ENCODE results near the gene AP4B1. TPM values are rescaled to one million over a fixed set of nuclear protein-coding genes. Genes with fewer than 3 reads are reported as not detected.
A peak's percentile ranks its signal among the peaks of the same experiment; 100 is the strongest.
"Not testable (repeated sequence)": the region's sequence is repeated elsewhere in the genome, so short reads cannot be mapped to it uniquely, and the experiment has no call there.

Gene AP4B1
- total RNA-seq, 4 donors from 2014 or later = 2.8 to 47.8 (median 18.5) TPM

DNA sequence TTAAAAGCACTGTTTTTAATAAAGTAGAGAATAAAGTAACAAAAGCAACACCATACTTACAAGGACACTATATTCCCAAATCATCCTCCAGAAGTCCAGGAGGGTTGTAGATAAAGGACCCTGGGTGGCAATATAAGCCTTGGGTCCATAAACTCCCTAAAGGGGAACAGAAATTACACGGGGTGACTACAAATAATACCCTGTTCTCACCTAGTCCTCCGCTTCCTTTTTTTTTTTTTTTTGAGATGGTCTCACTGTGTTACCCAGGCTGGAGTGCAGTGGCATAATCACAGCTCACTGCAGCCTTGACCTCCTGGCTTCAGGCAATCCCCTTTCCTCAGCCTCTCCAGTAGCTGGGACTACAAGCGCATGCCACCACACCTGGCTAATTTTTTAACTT lies 46.2 kb downstream of the AP4B1 start:
- Histone ChIP-seq H3K4me1 (no peaks in the 10 kb centered on the region), H3K4me3 (no peak overlapping the region), H3K36me3 (no peaks in the 10 kb centered on the region), H3K27ac (no peak overlapping the region), H3K27me3 (no peaks in the 10 kb centered on the region), H3K9me3 (no peaks in the 10 kb centered on the region)
- TF ChIP-seq, protein P1, sequence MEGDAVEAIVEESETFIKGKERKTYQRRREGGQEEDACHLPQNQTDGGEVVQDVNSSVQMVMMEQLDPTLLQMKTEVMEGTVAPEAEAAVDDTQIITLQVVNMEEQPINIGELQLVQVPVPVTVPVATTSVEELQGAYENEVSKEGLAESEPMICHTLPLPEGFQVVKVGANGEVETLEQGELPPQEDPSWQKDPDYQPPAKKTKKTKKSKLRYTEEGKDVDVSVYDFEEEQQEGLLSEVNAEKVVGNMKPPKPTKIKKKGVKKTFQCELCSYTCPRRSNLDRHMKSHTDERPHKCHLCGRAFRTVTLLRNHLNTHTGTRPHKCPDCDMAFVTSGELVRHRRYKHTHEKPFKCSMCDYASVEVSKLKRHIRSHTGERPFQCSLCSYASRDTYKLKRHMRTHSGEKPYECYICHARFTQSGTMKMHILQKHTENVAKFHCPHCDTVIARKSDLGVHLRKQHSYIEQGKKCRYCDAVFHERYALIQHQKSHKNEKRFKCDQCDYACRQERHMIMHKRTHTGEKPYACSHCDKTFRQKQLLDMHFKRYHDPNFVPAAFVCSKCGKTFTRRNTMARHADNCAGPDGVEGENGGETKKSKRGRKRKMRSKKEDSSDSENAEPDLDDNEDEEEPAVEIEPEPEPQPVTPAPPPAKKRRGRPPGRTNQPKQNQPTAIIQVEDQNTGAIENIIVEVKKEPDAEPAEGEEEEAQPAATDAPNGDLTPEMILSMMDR (IDR thresholded peaks at IDR 0.05) = no peak
- no peak for TF ChIP-seq POLR2A (IDR thresholded peaks at IDR 0.05)
- intact Hi-C loops (cut with DNase I; ENCODE audit: low total_unique reads) = no loop called here
- no peak for DNase-seq

DNA sequence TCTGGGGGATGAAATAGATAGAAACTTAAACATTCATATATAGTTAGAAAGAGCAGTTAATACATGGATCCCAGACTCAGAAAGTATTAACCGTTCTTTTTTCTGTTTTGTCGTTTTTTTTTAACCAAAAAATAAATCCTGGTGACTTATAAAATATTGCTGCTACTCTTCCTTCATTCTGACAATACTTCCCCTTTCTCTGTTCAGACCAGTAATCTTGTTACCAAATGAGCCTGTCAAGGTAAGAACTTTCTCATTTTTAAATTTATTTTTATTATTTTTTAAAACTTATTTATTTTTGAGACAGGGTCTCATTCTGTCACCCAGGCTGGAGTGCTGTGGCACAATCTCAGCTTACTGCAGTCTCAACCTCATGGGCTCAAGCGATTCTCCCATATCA lies 46.8 kb downstream of the AP4B1 start:
- H3K9me3 ChIP-seq = no peaks in the 10 kb centered on the region
- no peaks in the 10 kb centered on the region for H3K27me3 ChIP-seq
- no peaks in the 10 kb centered on the region for H3K36me3 ChIP-seq
- DNase-seq = no peak
- intact Hi-C loops (cut with DNase I; ENCODE audit: low total_unique reads) = no loop called here
- no peak overlapping the region for H3K27ac ChIP-seq
- H3K4me3 ChIP-seq = no peak overlapping the region
- no peaks in the 10 kb centered on the region for H3K4me1 ChIP-seq
- TF ChIP-seq, protein P1 (IDR thresholded peaks at IDR 0.05) = no peak
- no peak for TF ChIP-seq POLR2A (IDR thresholded peaks at IDR 0.05)

DNA sequence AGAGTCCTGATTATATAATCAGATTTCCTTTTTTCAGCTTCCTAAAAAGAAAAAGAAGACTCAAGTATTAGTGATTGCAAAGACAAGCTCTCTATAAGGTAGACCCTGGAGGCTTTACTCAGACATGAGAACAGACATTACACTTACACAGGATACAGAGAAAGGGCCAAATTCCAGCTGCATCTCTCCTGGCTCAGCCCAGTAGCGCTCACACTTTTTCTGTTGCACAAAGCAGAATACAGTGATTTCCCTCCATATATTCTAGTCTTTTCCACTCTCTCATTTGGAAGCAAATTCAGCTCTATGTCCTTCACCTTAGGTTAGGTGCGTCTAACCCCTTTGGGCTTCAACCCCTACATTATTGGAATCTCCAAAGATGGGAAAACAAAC lies 48.2 kb downstream of the AP4B1 start:
- no peaks in the 10 kb centered on the region for H3K27me3 ChIP-seq
- no peaks in the 10 kb centered on the region for H3K4me1 ChIP-seq
- no peak for TF ChIP-seq POLR2A (IDR thresholded peaks at IDR 0.05)
- TF ChIP-seq, protein P1 (IDR thresholded peaks at IDR 0.05) = no peak

DNA sequence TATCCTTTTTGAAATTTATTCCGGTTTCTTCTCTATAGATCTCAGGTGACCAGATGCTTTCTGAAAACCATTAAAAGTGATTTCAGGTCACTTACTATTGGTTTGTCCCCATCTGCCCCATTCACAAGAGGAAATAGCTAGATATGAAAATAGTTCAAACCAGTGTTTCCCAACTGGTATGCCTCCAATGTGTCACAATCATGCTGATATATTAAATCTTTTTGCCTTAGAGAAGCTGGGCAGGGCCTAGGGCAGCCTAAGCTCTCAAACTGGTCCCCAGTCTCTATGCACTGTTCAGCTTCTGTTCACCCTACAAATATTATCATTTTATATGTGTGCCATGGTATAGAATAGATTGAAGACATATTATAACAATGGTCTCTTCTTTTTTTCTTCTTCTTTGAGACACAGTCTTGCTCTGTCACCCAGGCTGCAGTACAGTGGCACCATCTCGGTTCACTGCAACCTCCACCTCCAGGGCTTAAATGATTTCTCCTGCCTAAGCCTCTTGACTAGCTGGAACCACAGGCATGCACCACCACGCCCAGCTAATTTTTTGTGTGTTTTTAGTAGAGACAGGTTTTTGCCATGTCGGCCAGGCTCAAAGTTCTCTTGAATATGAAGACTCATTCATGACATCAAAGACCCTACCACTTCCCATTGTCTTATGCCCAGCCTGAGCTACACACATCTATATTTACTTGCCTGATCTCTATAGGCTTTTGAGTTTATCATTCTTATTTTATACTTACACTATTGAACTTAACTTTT lies 48.8 kb downstream of the AP4B1 start:
- H3K27ac ChIP-seq = peak overlapping the region; percentile 21 to 26
- H3K27me3 ChIP-seq = no peaks in the 10 kb centered on the region
- no peaks in the 10 kb centered on the region for H3K9me3 ChIP-seq
- H3K36me3 ChIP-seq = no peaks in the 10 kb centered on the region
- DNase-seq = no peak
- H3K4me3 ChIP-seq = no peak overlapping the region
- TF ChIP-seq, protein P1 (IDR thresholded peaks at IDR 0.05) = no peak
- no peak for TF ChIP-seq POLR2A (IDR thresholded peaks at IDR 0.05)
- intact Hi-C loops (cut with DNase I; ENCODE audit: low total_unique reads) = no loop called here
- no peaks in the 10 kb centered on the region for H3K4me1 ChIP-seq

More for the DNA sequence above, 48.2 kb downstream of the AP4B1 start:
- no peak for DNase-seq
- H3K36me3 ChIP-seq = no peaks in the 10 kb centered on the region
- intact Hi-C loops (cut with DNase I; ENCODE audit: low total_unique reads) = no loop called here
- H3K27ac ChIP-seq = peak overlapping the region; percentile 21 to 26
- H3K4me3 ChIP-seq = no peak overlapping the region
- no peaks in the 10 kb centered on the region for H3K9me3 ChIP-seq

DNA sequence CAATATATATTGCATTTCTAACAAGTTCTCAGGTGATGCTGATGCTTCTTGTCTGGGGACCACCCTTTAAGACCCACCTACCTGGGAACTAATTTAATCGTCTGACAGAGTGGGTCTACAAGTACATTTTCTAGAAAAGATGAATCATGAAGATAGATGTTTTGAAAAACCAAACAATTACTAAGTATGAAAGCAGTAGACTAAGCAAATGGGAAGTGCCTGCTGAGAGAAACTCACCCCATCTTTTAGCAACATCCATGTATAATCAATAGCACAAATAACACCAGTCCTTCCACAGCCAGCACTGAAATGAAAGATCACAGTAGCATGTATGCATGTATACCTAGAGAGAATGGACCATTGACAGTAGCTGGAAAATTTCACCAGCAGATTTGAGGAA lies 50.4 kb downstream of the AP4B1 start:
- no peak overlapping the region for H3K27ac ChIP-seq
- no peaks in the 10 kb centered on the region for H3K4me1 ChIP-seq
- TF ChIP-seq, protein P1 (IDR thresholded peaks at IDR 0.05) = no peak
- TF ChIP-seq POLR2A (IDR thresholded peaks at IDR 0.05) = no peak
- no peaks in the 10 kb centered on the region for H3K9me3 ChIP-seq
- DNase-seq = no peak
- no peaks in the 10 kb centered on the region for H3K36me3 ChIP-seq
- H3K4me3 ChIP-seq = no peak overlapping the region
- intact Hi-C loops (cut with DNase I; ENCODE audit: low total_unique reads) = no loop called here
- H3K27me3 ChIP-seq = no peaks in the 10 kb centered on the region

DNA sequence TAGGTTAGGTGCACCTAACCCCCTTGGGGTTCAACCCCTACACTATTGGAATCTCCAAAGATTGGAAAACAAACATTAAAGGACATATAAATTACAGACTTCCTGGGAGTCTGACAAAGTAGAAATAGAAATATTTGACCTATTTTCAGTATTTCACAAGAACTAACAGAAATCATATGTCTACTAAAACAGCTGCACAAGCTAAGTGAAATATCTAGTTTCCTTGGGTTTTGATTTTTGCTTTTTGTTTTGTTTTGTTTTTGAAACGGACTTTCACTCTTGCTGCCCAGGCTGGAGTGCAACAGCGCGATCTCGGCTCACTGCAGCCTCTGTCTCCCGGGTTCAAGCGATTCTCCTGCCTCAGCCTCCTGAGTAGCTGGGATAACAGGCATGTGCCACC lies 51.9 kb downstream of the AP4B1 start:
- intact Hi-C loops (cut with DNase I; ENCODE audit: low total_unique reads); H3K9me3 ChIP-seq; DNase-seq; H3K27me3 ChIP-seq; H3K4me3 ChIP-seq; H3K4me1 ChIP-seq; H3K36me3 ChIP-seq: not testable (repeated sequence)
- peak overlapping the region in 1 of 2 donors; percentile 44 for H3K27ac ChIP-seq
